ENCODE data around the gene JAKMIP1. TPM values are rescaled to one million over a fixed set of nuclear protein-coding genes. Genes with fewer than 3 reads are reported as not detected.

Gene JAKMIP1
- total RNA-seq, 3 donors from 2014 or later: 0.66 to 0.88 (median 0.80) TPM

GRCh38 chr4:6236816-6237390, 36.6 kb upstream of the JAKMIP1 start:
- intact Hi-C loops (cut with DNase I; ENCODE audit: low total_unique reads): no loop called here
- H3K36me3 ChIP-seq: no peaks in the 10 kb centered on the region
- H3K4me1 ChIP-seq: no peaks in the 10 kb centered on the region
- H3K9me3 ChIP-seq: no peaks in the 10 kb centered on the region
- TF ChIP-seq POLR2AphosphoS5 (IDR thresholded peaks at IDR 0.05) (no peak), CTCF (IDR thresholded peaks at IDR 0.05) (no peak), POLR2A (IDR thresholded peaks at IDR 0.05) (no peak)
- H3K4me3 ChIP-seq: no peak overlapping the region
- peaks cover 0 to 21% of the 10 kb centered on the region in 2 donors for H3K27me3 ChIP-seq
- no peak overlapping the region for H3K27ac ChIP-seq
- peak in 1 of 2 donors; percentile 33 for DNase-seq (ENCODE audit: low spot score in 2 of 2)

GRCh38 chr4:6235901-6236640, 35.7 kb upstream of the JAKMIP1 start:
- Histone ChIP-seq H3K27ac (no peak overlapping the region), H3K9me3 (no peaks in the 10 kb centered on the region), H3K27me3 (peaks cover 0 to 17% of the 10 kb centered on the region in 2 donors), H3K4me3 (no peak overlapping the region), H3K4me1 (no peaks in the 10 kb centered on the region), H3K36me3 (no peaks in the 10 kb centered on the region)
- no peak for TF ChIP-seq POLR2A (IDR thresholded peaks at IDR 0.05)
- TF ChIP-seq CTCF (IDR thresholded peaks at IDR 0.05): no peak
- no peak for TF ChIP-seq POLR2AphosphoS5 (IDR thresholded peaks at IDR 0.05)
- peak in 1 of 2 donors; percentile 14 for DNase-seq (ENCODE audit: low spot score in 2 of 2)
- intact Hi-C loops (cut with DNase I; ENCODE audit: low total_unique reads): no loop called here

- no peaks in the 10 kb centered on the region for H3K9me3 ChIP-seq
- no peaks in the 10 kb centered on the region for H3K4me1 ChIP-seq
- peak in 1 of 2 donors; percentile 12 for DNase-seq (ENCODE audit: low spot score in 2 of 2)
- no peaks in the 10 kb centered on the region for H3K36me3 ChIP-seq
- intact Hi-C loops (cut with DNase I; ENCODE audit: low total_unique reads): no loop called here
- TF ChIP-seq POLR2A (IDR thresholded peaks at IDR 0.05): no peak
- no peak for TF ChIP-seq CTCF (IDR thresholded peaks at IDR 0.05)
- TF ChIP-seq POLR2AphosphoS5 (IDR thresholded peaks at IDR 0.05): no peak
- H3K27me3 ChIP-seq: peaks cover 0 to 11% of the 10 kb centered on the region in 2 donors
- H3K27ac ChIP-seq: no peak overlapping the region
- no peak overlapping the region for H3K4me3 ChIP-seq
Measured at GRCh38 chr4:6235012-6235411, 34.7 kb upstream of the JAKMIP1 start.

- Histone ChIP-seq H3K4me3 (no peak overlapping the region), H3K27ac (no peak overlapping the region), H3K9me3 (no peaks in the 10 kb centered on the region), H3K27me3 (peaks cover 0 to 5% of the 10 kb centered on the region in 2 donors), H3K36me3 (no peaks in the 10 kb centered on the region), H3K4me1 (no peaks in the 10 kb centered on the region)
- no peak for DNase-seq (ENCODE audit: low spot score in 2 of 2)
- no peak for TF ChIP-seq POLR2AphosphoS5 (IDR thresholded peaks at IDR 0.05)
- no peak for TF ChIP-seq CTCF (IDR thresholded peaks at IDR 0.05)
- no peak for TF ChIP-seq POLR2A (IDR thresholded peaks at IDR 0.05)
- intact Hi-C loops (cut with DNase I; ENCODE audit: low total_unique reads): no loop called here
Measured at GRCh38 chr4:6233929-6234328, 33.6 kb upstream of the JAKMIP1 start.

Data from breast epithelium (tissue), 4 donors.